Astrocyte of the cerebellum (primary cell): ENCODE results near the gene TDRD12.

ENCODE experiments used
- DNase-seq: peaks from one replicate; pipeline ENCODE4 v3.0.0-alpha.2; 2011; ENCODE audit warnings: low read depth
- H3K4me3 ChIP-seq: 2 replicates; pipeline ENCODE4 v1.5.1; 2011; ENCODE audit warnings: mild to moderate bottlenecking, low read depth, low read length, moderate library complexity
- in situ Hi-C: cut with HindIII; loops from 2 replicates; pipeline ENCODE4 v1.10.0; 2017; ENCODE audit warnings: low sequenced_read_pairs
- TF ChIP-seq, protein P1 (sequence below): IDR thresholded peaks from 2 replicates; pipeline ENCODE4 v1.5.1; 2012; ENCODE audit warnings: low read length, low read depth, moderate library complexity, mild to moderate bottlenecking; ENCODE audit errors: missing control alignments

TDRD12 gene

GRCh38 chr19:32817569-32818476, 98.3 kb downstream of the TDRD12 start:
- TF ChIP-seq, protein P1, sequence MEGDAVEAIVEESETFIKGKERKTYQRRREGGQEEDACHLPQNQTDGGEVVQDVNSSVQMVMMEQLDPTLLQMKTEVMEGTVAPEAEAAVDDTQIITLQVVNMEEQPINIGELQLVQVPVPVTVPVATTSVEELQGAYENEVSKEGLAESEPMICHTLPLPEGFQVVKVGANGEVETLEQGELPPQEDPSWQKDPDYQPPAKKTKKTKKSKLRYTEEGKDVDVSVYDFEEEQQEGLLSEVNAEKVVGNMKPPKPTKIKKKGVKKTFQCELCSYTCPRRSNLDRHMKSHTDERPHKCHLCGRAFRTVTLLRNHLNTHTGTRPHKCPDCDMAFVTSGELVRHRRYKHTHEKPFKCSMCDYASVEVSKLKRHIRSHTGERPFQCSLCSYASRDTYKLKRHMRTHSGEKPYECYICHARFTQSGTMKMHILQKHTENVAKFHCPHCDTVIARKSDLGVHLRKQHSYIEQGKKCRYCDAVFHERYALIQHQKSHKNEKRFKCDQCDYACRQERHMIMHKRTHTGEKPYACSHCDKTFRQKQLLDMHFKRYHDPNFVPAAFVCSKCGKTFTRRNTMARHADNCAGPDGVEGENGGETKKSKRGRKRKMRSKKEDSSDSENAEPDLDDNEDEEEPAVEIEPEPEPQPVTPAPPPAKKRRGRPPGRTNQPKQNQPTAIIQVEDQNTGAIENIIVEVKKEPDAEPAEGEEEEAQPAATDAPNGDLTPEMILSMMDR, result no peak
- DNase-seq, result no peak
- in situ Hi-C loops, result no loop called here
- H3K4me3 ChIP-seq, result no peak overlapping the region

GRCh38 chr19:32818536-32818935, 99.0 kb downstream of the TDRD12 start:
- no peak for DNase-seq
- TF ChIP-seq, protein P1, result no peak
- H3K4me3 ChIP-seq, result no peak overlapping the region
- in situ Hi-C loops, result no loop called here

DNA sequence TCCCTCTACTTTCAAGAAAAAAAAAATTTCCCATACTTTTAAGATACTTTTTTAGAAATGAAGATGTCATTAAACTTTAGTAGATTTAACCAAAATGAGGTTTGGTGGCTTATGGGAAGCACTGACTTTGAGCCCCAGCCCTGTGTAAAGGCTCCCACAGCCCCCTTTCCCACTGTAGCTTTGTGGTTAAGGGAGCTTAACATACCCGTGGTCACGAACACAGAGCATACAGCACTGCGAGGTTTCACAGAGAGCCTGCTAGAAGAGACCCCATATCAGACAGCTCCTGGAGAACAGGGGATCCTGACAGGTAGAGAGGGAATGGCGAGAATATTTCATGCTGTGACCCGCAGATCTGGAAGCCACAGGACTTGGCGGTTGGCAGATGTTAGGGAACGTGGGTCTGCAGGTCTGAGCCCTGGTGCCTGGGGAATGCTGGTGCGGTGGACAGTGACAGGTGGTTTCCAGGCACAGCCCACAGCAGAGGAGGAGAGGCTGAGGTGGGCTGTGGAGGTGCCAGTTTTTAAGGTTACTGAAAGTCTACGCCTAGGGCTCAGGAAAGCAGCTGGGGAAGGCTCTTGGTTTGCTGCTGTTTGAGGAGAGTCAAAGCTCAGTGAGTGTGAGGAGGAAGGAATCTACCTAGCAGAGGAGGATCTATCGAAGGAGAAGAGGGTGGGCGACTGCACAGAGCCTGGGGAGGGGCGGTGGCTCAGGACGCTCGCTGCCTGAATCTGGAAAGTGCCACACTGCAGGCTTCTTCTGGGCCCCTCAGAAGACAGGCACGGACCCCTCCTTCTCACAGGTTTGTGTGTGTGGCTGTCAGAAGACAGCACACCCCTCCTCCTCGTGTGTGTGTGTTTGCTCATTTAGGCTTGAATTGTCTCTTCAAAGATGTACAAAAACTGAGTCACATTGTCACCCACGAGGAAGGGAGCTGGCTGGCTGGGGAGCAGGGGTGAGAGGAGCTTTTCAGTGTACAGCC, 100.1 kb downstream of the TDRD12 start:
- in situ Hi-C loops, result no loop called here
- H3K4me3 ChIP-seq, result no peak overlapping the region
- TF ChIP-seq, protein P1, result no peak
- DNase-seq, result no peak

DNA sequence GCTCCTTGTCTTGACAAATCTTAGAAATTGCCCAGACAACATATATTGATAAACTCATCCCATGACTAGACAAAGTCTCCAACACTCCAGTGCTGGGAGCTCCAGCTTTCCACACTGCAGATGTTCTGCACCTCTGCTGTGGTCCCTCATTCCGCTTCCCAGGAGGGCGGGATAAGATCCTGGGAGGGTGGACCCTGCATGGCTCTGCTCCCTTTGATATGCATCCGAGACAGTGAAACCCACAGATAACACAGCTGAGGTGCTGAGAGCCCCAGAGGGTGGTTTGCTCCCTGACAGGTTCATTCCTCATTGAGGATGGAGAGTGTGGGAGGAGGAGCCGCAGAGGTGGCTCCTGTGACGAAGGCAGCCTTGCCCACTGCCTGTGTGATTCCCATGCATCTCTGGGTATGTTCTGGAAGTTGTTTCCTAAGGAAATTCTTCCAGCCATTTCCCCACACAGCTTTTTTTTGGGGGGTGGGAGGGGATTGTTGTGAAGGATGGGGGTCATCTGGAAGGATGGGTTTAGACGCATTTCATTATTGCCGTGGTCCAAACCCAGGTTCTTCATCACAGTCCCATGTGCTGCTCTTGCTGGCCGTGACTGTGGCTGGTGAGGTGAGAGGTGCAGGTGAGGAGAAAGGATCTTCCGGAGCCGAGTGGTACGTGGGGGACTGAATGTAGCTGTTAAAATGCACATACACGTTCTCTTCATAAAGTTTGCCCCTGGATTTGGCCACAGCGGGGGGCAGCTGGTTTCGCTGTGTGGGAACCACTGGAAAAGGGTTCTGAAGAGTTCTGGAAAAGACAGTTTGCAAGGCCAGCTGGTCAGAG, 103.6 kb downstream of the TDRD12 start:
- no peak for DNase-seq
- in situ Hi-C loops, result no loop called here
- TF ChIP-seq, protein P1, result no peak

GRCh38 chr19:32823747-32824102, 104.2 kb downstream of the TDRD12 start:
- TF ChIP-seq, protein P1, result no peak
- in situ Hi-C loops, result no loop called here
- H3K4me3 ChIP-seq, result no peak overlapping the region
- no peak for DNase-seq

More for the DNA sequence above, 103.6 kb downstream of the TDRD12 start:
- no peak overlapping the region for H3K4me3 ChIP-seq
